Measurements from ENCODE around the gene HSD11B2.

The HSD11B2 gene

GRCh38 chr16:67435758-67436164, 4.8 kb downstream of the HSD11B2 start:
- Histone ChIP-seq H3K27me3 (peaks cover 6% of the 10 kb centered on the region; the same call in 1 of the 2 replicates), H3K4me1 (peaks cover 5% of the 10 kb centered on the region; the same call in 1 of the 2 replicates), H3K36me3 (peaks cover 9% of the 10 kb centered on the region; the same call in 1 of the 2 replicates), H3K9me3 (no peaks in the 10 kb centered on the region), H3K4me3 (ENCODE audit: low read depth, low read length) (no peak overlapping the region)
- TF ChIP-seq CTCF (IDR thresholded peaks at IDR 0.05; ENCODE audit: low read depth, low read length): no peak
- DNase-seq: no peak

GRCh38 chr16:67436640-67437193, 5.8 kb downstream of the HSD11B2 start:
- H3K4me1 ChIP-seq: peaks cover 7% of the 10 kb centered on the region; the same call in 1 of the 2 replicates
- peaks cover 9% of the 10 kb centered on the region; the same call in 1 of the 2 replicates for H3K36me3 ChIP-seq
- H3K4me3 ChIP-seq (ENCODE audit: low read depth, low read length): no peak overlapping the region
- H3K9me3 ChIP-seq: no peaks in the 10 kb centered on the region
- DNase-seq: no peak
- no peak for TF ChIP-seq CTCF (IDR thresholded peaks at IDR 0.05; ENCODE audit: low read depth, low read length)
- 0 out of 2 replicates have a peak, but pooled peaks cover under 1% of the 10 kb centered on the region for H3K27me3 ChIP-seq

GRCh38 chr16:67437513-67437912, 6.6 kb downstream of the HSD11B2 start:
- H3K36me3 ChIP-seq: peaks cover 9% of the 10 kb centered on the region; the same call in 1 of the 2 replicates
- no peak for DNase-seq

GRCh38 chr16:67438098-67438791, 7.3 kb downstream of the HSD11B2 start:
- H3K27me3 ChIP-seq: no peaks in the 10 kb centered on the region
- H3K4me1 ChIP-seq: peaks cover 12% of the 10 kb centered on the region
- TF ChIP-seq CTCF (IDR thresholded peaks at IDR 0.05; ENCODE audit: low read depth, low read length): no peak
- no peaks in the 10 kb centered on the region for H3K9me3 ChIP-seq
- no peak for DNase-seq
- peaks cover 9% of the 10 kb centered on the region; the same call in 1 of the 2 replicates for H3K36me3 ChIP-seq
- H3K4me3 ChIP-seq (ENCODE audit: low read depth, low read length): no peak overlapping the region

More at GRCh38 chr16:67437513-67437912, 6.6 kb downstream of the HSD11B2 start:
- H3K9me3 ChIP-seq: no peaks in the 10 kb centered on the region
- peaks cover 6% of the 10 kb centered on the region; the same call in 1 of the 2 replicates for H3K4me1 ChIP-seq
- no peaks in the 10 kb centered on the region for H3K27me3 ChIP-seq
- H3K4me3 ChIP-seq (ENCODE audit: low read depth, low read length): no peak overlapping the region
- TF ChIP-seq CTCF (IDR thresholded peaks at IDR 0.05; ENCODE audit: low read depth, low read length): no peak

- no peak for DNase-seq
- Histone ChIP-seq H3K9me3 (no peaks in the 10 kb centered on the region), H3K4me1 (peaks cover 17% of the 10 kb centered on the region), H3K36me3 (peaks cover 9% of the 10 kb centered on the region; the same call in 1 of the 2 replicates), H3K27me3 (no peaks in the 10 kb centered on the region), H3K4me3 (ENCODE audit: low read depth, low read length) (no peak overlapping the region)
- no peak for TF ChIP-seq CTCF (IDR thresholded peaks at IDR 0.05; ENCODE audit: low read depth, low read length)
Observed at GRCh38 chr16:67438824-67439393, 8.0 kb downstream of the HSD11B2 start.

Measured in BE2C (cell line).